NT2/D1 (cell line): ENCODE measurements around the gene CAMK1D.

Experiments used
- SUZ12 ChIP-seq: IDR thresholded peaks from 2 replicates; pipeline ENCODE4 v1.6.1; 2011; ENCODE audit not compliant: insufficient read length, insufficient read depth; ENCODE audit errors: extremely low read depth
- YY1 ChIP-seq: IDR thresholded peaks from 2 replicates; pipeline ENCODE4 v1.6.1; 2011; ENCODE audit not compliant: insufficient read length, insufficient read depth
- ZNF274 ChIP-seq: IDR thresholded peaks from 2 replicates; pipeline ENCODE4 v1.6.1; 2011; ENCODE audit warnings: mild to moderate bottlenecking, low read depth, low read length

DNA sequence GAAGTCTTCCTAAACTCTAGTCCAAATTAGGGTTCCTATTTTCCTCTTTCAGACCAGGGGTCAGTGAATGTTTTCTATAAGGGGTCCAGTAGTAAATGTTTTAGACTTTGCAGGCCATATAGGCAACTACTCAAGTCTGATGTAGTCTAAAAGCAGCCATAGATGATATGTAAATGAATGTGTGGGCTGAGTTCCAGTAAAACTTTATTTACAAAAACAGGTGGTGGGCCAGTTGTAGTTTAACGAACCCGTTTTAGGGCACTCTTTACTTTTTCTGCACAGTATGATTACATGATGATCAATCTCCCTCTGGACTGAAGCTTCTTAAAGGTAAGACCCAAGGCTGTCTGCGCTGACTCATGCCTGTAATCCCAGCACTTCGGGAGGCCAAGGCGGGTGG lies 243.6 kb downstream of the CAMK1D start:
- TF ChIP-seq ZNF274 (no peak), SUZ12 (no peak), YY1 (no peak)
